Lower lobe of right lung (tissue), 2 donors: ENCODE measurements around the gene SEC22B. TPM values are rescaled to one million over a fixed set of nuclear protein-coding genes. Genes with fewer than 3 reads are reported as not detected.
"Not testable (repeated sequence)": the region's sequence is repeated elsewhere in the genome, so short reads cannot be mapped to it uniquely, and the experiment has no call there.

Experiments
- ATAC-seq, 2 donors: fragments of 200-7000 bp; cut with Tn5 transposase; one replicate each; pipeline ENCODE4 v1.9.1; 2020 to 2022; ENCODE audit warnings: mild to moderate bottlenecking in 2 of 2, moderate library complexity in 2 of 2
- DNase-seq: peaks from one replicate; pipeline ENCODE4 v3.0.0-alpha.2; 2020
- H3K27ac ChIP-seq: fragments of 200-600 bp; one replicate; pipeline ENCODE4 v1.8.0; 2022
- H3K27me3 ChIP-seq: fragments of 200-600 bp; one replicate; pipeline ENCODE4 v1.8.0; 2022; ENCODE audit warnings: low read depth
- H3K36me3 ChIP-seq: fragments of 200-600 bp; one replicate; pipeline ENCODE4 v1.8.0; 2022; ENCODE audit warnings: mild to moderate bottlenecking
- H3K4me1 ChIP-seq: fragments of 200-600 bp; one replicate; pipeline ENCODE4 v1.8.0; 2022
- H3K4me3 ChIP-seq: fragments of 200-600 bp; one replicate; pipeline ENCODE4 v1.8.0; 2022; ENCODE audit warnings: mild to moderate bottlenecking
- H3K9me3 ChIP-seq: fragments of 200-600 bp; one replicate; pipeline ENCODE4 v1.8.0; 2022
- intact Hi-C: fragments of 100-400 bp; cut with DNase I; formaldehyde crosslinking; loops from one replicate; pipeline ENCODE4 v1.11.0; 2022
- total RNA-seq: library from RNA; stranded (reverse); fragmentation: NEBNext Ultra II Directional; extraction: Animal tissue kit (Norgen Biotek cat#: 25700); gene quantifications from one replicate; pipeline ENCODE4 v1.2.1, GENCODE V29; 2021
- donor health status: DM: no; HTN: yes; CAD: no; lungs with severe emphysema.

SEC22B gene
- total RNA-seq, 1 donor from 2014 or later: 31.0 TPM

- ATAC-seq, H3K36me3 ChIP-seq, H3K27me3 ChIP-seq, H3K27ac ChIP-seq, DNase-seq, H3K9me3 ChIP-seq, intact Hi-C loops, H3K4me3 ChIP-seq, H3K4me1 ChIP-seq: not testable (repeated sequence)
Measured at GRCh38 chr1:120113134-120113533, 63.2 kb downstream of the SEC22B start.

- H3K36me3 ChIP-seq, intact Hi-C loops, DNase-seq, H3K4me1 ChIP-seq, H3K9me3 ChIP-seq, H3K27me3 ChIP-seq, H3K4me3 ChIP-seq, ATAC-seq, H3K27ac ChIP-seq: not testable (repeated sequence)
Measured at GRCh38 chr1:120112212-120112611, 64.1 kb downstream of the SEC22B start.

GRCh38 chr1:120111771-120112170 lies 64.5 kb downstream of the SEC22B start:
- intact Hi-C loops, DNase-seq, H3K27me3 ChIP-seq, H3K4me1 ChIP-seq, H3K27ac ChIP-seq, H3K9me3 ChIP-seq, H3K4me3 ChIP-seq, H3K36me3 ChIP-seq, ATAC-seq: not testable (repeated sequence)

- H3K4me3 ChIP-seq, H3K36me3 ChIP-seq, ATAC-seq, intact Hi-C loops, DNase-seq, H3K4me1 ChIP-seq, H3K27me3 ChIP-seq, H3K9me3 ChIP-seq, H3K27ac ChIP-seq: not testable (repeated sequence)
Measured at GRCh38 chr1:120111008-120111407, 65.3 kb downstream of the SEC22B start.

- intact Hi-C loops, DNase-seq, H3K4me3 ChIP-seq, H3K27ac ChIP-seq, H3K27me3 ChIP-seq, H3K9me3 ChIP-seq, H3K4me1 ChIP-seq, ATAC-seq, H3K36me3 ChIP-seq: not testable (repeated sequence)
Measured at GRCh38 chr1:120109656-120110055, 66.7 kb downstream of the SEC22B start.

- H3K4me3 ChIP-seq, ATAC-seq, H3K27ac ChIP-seq, H3K4me1 ChIP-seq, H3K36me3 ChIP-seq, H3K27me3 ChIP-seq, intact Hi-C loops, DNase-seq, H3K9me3 ChIP-seq: not testable (repeated sequence)
Measured at GRCh38 chr1:120109180-120109579, 67.1 kb downstream of the SEC22B start.

GRCh38 chr1:120105288-120105687 lies 71.0 kb downstream of the SEC22B start:
- intact Hi-C loops, H3K4me1 ChIP-seq, H3K27me3 ChIP-seq, H3K9me3 ChIP-seq, H3K4me3 ChIP-seq, H3K27ac ChIP-seq, ATAC-seq, H3K36me3 ChIP-seq, DNase-seq: not testable (repeated sequence)

GRCh38 chr1:120103768-120104167 lies 72.6 kb downstream of the SEC22B start:
- H3K4me3 ChIP-seq, H3K27me3 ChIP-seq, intact Hi-C loops, H3K9me3 ChIP-seq, DNase-seq, H3K4me1 ChIP-seq, H3K36me3 ChIP-seq, H3K27ac ChIP-seq: not testable (repeated sequence)
- peak; percentile 37 to 72 for ATAC-seq

GRCh38 chr1:120101593-120101992 lies 74.7 kb downstream of the SEC22B start:
- ATAC-seq, H3K4me1 ChIP-seq, DNase-seq, H3K27ac ChIP-seq, H3K27me3 ChIP-seq, H3K4me3 ChIP-seq, H3K9me3 ChIP-seq, intact Hi-C loops, H3K36me3 ChIP-seq: not testable (repeated sequence)

Other genes starting within 250 kb of the SEC22B start
- gene NOTCH2, start 106.9 kb downstream of the SEC22B start, total RNA-seq: 101 TPM
- gene NBPF8, start 238.5 kb upstream of the SEC22B start, total RNA-seq: 7.7 TPM